ENCODE measurements around the gene THSD4. TPM values are rescaled to one million over a fixed set of nuclear protein-coding genes. Genes with fewer than 3 reads are reported as not detected.

THSD4 gene
- total and polyA plus RNA-seq, 8 donors: 15.7 to 43.3 (median 19.1) TPM

DNA sequence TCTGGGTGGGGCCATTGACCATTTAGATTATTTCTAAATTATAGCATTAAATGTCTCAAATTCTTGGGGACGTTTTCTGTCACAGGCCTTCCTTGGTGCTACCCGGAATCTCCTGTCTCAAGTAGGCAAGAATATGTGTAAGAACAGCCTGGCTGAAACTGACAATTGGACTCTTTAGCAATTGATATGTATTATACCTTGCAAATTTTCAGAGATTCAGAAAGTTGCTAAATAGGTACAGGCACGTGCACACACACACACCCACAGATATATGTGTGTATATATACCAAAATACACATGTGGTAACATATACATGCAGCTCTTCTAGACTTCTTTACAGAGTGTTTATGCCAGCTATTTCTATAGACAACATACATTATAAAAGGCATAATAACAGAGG lies 481.9 kb downstream of the THSD4 start:
- ATAC-seq: no peak
- TF ChIP-seq, protein P1, sequence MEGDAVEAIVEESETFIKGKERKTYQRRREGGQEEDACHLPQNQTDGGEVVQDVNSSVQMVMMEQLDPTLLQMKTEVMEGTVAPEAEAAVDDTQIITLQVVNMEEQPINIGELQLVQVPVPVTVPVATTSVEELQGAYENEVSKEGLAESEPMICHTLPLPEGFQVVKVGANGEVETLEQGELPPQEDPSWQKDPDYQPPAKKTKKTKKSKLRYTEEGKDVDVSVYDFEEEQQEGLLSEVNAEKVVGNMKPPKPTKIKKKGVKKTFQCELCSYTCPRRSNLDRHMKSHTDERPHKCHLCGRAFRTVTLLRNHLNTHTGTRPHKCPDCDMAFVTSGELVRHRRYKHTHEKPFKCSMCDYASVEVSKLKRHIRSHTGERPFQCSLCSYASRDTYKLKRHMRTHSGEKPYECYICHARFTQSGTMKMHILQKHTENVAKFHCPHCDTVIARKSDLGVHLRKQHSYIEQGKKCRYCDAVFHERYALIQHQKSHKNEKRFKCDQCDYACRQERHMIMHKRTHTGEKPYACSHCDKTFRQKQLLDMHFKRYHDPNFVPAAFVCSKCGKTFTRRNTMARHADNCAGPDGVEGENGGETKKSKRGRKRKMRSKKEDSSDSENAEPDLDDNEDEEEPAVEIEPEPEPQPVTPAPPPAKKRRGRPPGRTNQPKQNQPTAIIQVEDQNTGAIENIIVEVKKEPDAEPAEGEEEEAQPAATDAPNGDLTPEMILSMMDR (IDR thresholded peaks at IDR 0.05): no peak
- Histone ChIP-seq H3K27ac (peak overlapping the region in 1 of 2 donors; percentile 37), H3K4me1 (no peaks in the 10 kb centered on the region), H3K27me3 (no peaks in the 10 kb centered on the region), H3K4me3 (no peak overlapping the region), H3K9me3 (no peaks in the 10 kb centered on the region), H3K36me3 (no peaks in the 10 kb centered on the region)
- no peak for DNase-seq
- intact Hi-C loops (cut with DNase I): no loop called here

GRCh38 chr15:71597637-71598036 lies 482.4 kb downstream of the THSD4 start:
- H3K36me3 ChIP-seq: no peaks in the 10 kb centered on the region
- H3K27me3 ChIP-seq: no peaks in the 10 kb centered on the region
- H3K4me3 ChIP-seq: no peak overlapping the region
- no peak for DNase-seq
- intact Hi-C loops (cut with DNase I): no loop called here
- no peak for ATAC-seq
- TF ChIP-seq, protein P1 (IDR thresholded peaks at IDR 0.05): no peak
- H3K9me3 ChIP-seq: no peaks in the 10 kb centered on the region
- no peaks in the 10 kb centered on the region for H3K4me1 ChIP-seq
- H3K27ac ChIP-seq: peak overlapping the region in 1 of 2 donors; percentile 37

- H3K27me3 ChIP-seq: no peaks in the 10 kb centered on the region
- H3K9me3 ChIP-seq: peaks cover 0 to 2% of the 10 kb centered on the region in 2 donors
- no peak overlapping the region for H3K4me3 ChIP-seq
- H3K36me3 ChIP-seq: no peaks in the 10 kb centered on the region
- DNase-seq (no peak), ATAC-seq (no peak)
- H3K27ac ChIP-seq: no peak overlapping the region
- intact Hi-C loops (cut with DNase I): no loop called here
- H3K4me1 ChIP-seq: no peaks in the 10 kb centered on the region
- TF ChIP-seq, protein P1 (IDR thresholded peaks at IDR 0.05): no peak
These were observed 483.5 kb downstream of the THSD4 start for GRCh38 chr15:71598741-71599140.

DNA sequence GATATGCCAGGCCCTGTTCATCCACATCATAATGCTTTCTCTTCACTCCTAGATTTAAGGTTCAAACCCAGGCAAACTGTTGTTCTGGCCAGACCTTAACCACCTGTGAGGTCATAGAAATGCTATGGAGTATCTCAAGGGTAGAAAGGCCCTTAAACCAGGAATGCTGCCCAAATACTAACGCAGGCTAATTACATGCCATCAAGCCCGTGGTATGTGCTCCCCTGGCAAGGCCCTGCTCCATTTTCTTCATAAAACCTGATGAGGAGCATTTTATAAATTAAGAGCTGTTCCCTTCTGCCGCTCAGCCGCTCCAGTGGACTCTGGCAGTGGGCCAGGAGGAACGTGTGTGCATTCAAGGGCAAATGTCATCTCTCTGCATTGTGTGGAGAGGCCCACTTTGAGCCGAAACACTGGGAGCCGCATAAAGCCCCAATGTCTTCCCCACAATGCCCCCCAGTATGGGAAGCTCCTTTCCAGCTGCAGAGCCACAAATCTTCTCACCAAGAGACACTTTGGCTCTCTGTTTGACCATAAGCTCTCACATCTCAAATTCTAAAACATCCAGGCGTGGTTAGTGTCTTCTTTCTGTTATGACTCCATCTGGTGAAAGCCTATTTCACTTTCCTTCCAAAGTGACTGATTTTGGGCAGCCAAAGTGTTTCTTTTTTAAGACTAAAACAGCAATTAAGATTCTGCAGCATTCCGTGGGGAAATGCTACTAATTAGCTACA lies 484.3 kb downstream of the THSD4 start:
- intact Hi-C loops (cut with DNase I): no loop called here
- H3K27ac ChIP-seq: peak overlapping the region in 1 of 2 donors; percentile 33
- H3K4me1 ChIP-seq: no peaks in the 10 kb centered on the region
- ATAC-seq (peak; percentile 66), DNase-seq (peak in 1 of 4 donors; percentile 41)
- peaks cover 0 to 2% of the 10 kb centered on the region in 2 donors for H3K9me3 ChIP-seq
- no peak overlapping the region for H3K4me3 ChIP-seq
- H3K36me3 ChIP-seq: no peaks in the 10 kb centered on the region
- TF ChIP-seq, protein P1 (IDR thresholded peaks at IDR 0.05): no peak
- no peaks in the 10 kb centered on the region for H3K27me3 ChIP-seq

DNA sequence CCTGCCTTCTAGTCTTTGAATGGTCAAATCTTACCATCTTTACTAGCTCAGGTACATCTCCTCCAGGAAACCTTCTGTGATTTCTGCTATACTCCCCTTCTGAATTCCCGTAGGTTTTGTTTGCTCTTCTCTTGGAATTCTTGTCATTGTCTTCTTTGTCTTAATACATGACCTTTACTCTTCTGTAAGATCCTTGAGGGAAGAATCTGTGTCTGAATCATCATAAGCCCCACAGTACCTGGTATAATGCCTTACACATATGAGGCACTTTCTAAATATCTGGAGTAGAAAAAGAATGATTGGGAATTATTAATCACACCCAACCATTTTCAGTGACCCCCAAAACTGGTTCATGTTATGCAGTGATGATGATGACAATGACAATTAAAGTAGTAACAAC lies 485.0 kb downstream of the THSD4 start:
- no peaks in the 10 kb centered on the region for H3K36me3 ChIP-seq
- ATAC-seq (no peak), DNase-seq (no peak)
- H3K27ac ChIP-seq: no peak overlapping the region
- H3K4me3 ChIP-seq: no peak overlapping the region
- no peaks in the 10 kb centered on the region for H3K4me1 ChIP-seq
- peaks cover 0 to 8% of the 10 kb centered on the region in 2 donors for H3K9me3 ChIP-seq
- intact Hi-C loops (cut with DNase I): no loop called here
- no peaks in the 10 kb centered on the region for H3K27me3 ChIP-seq
- TF ChIP-seq, protein P1 (IDR thresholded peaks at IDR 0.05): no peak
